NCI-H2107 treated with DMSO at 0.1 percent for 48 hours (cell line): ENCODE data around the gene TSPAN18.

Experiments used
- DNase-seq: peaks from one replicate; lab custom pipeline; 2025; ENCODE audit not compliant: unreplicated experiment; lab: John Stamatoyannopoulos, UW

Gene TSPAN18

DNA sequence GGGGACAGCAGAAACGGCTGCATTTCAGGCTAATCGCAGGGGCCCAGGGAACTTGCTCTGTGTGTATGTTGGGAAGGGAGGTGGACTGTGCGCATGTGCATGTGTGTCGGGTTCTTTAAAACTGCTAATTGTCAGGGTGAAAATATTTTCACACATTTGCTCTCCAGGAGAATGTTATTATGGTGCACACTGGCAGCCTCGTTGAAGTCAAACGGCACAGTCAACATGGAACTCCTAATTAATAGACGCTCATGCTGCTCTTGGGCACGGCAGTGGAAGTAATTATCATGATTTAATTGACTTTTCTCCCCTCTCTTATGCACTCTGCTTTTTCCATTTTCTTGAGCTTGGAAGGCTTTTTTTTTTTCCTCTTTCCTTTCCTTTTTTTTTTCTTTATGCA lies 92.6 kb downstream of the TSPAN18 start:
- no peak for DNase-seq

DNA sequence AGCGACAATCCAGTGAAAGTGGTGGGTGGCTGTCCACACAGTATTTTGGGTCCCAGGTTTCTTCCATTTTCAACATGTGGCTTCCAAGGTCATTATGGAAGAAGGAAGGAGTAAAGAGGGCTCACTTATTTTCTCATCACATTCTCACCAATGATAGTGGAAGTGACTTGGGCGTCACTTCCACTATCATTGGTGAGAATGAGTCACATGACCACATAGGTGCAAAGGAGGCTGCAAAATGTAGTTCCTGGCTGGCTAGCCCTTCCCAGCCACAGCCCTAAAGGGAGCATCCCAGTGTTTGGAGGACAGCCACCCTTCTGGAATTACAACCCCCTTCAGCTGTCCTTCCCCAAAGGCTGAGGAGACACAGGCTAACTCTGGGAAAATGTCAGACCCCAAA lies 95.6 kb downstream of the TSPAN18 start:
- no peak for DNase-seq

DNA sequence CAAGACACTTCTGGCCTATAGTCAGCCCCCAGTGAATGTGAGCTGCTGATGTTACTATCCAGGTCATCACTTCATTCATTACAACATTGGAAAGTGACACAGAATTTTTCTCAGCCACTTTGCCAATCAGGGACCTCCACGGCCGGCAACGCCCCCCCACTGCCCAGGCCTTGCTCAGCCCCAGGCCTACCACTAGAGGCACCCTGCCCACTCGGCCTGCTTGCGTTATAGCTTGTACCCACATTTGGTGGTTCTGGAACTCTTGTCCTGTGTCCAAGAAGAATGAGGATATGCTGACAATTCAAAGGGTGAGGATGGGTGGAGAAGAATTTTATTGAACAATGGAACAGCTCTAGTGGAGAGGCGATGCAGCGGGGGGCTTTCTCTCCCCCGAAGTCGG lies 96.2 kb downstream of the TSPAN18 start:
- no peak for DNase-seq

DNA sequence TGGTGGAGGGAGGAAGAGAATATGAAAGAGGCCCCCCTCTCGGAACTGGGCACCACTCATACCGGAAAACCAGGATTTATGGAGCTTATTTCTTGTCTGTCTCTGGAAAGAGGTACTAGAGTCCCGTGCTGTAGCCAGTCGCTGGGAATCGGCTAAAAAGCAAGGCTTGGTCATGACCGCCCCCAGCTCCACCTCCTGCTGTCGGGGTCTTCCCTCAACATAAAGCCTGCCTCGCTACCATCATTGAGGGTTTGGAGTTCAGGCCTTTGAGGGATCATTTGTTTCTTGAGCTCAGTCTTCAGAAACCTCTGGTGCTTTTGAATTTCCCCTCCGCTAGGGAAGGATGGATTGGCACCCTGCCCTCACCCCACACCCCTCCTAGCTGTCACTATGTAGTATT lies 97.1 kb downstream of the TSPAN18 start:
- DNase-seq = no peak

DNA sequence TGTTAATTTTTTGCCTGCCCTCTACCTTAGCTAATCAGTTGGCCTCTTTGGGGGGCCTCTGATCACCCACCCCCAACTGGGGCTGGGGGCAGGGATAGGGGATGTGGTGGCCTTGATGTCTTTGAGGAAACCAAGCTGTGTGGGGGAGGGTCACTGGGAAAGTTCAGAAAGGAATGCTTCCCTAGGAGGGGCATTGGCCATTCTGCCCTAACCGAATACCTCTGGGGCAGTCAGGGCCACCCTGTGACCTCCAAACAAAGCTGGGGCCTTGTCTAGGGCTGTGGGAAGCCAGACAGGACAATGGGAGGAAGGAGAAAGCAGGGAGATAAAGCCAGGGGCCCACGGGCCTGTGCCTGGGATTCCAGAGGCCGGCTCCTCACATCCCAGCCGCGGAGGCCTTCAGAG lies 97.5 kb downstream of the TSPAN18 start:
- no peak for DNase-seq

DNA sequence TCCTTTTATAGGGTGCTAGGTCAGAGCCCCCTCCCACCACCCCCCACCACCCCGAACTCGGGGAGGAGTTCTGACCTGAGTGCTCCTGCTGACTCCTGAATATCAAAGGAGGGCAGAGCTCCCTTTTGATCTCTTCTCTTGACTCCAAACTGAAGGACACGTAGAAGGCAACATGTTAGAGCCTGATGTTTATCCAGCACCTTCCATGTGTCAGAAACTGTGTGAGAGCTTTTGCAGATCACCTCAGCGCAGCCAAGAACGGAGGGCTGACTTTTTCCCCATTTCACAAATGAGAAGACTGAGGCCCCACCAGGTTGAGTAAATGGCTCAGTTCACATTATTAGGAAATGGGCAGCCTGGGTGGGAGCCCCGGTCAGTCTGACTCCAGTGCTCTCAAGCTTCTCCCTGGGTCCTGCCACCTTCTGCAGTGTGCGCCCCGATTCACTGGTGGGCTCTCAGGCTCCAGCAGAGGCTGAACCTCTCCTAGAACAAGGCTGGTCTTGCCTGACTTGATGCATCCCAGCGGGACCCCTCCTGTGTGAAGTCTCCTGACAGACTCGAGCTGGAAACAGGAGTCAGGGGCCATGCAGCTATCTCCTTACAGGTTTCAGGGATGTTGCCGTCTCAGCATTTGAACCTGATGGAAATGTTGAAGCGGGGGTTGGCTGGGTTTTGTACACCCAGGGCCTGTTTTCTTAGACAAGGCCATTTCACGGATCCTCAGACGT lies 98.5 kb downstream of the TSPAN18 start:
- no peak for DNase-seq

DNA sequence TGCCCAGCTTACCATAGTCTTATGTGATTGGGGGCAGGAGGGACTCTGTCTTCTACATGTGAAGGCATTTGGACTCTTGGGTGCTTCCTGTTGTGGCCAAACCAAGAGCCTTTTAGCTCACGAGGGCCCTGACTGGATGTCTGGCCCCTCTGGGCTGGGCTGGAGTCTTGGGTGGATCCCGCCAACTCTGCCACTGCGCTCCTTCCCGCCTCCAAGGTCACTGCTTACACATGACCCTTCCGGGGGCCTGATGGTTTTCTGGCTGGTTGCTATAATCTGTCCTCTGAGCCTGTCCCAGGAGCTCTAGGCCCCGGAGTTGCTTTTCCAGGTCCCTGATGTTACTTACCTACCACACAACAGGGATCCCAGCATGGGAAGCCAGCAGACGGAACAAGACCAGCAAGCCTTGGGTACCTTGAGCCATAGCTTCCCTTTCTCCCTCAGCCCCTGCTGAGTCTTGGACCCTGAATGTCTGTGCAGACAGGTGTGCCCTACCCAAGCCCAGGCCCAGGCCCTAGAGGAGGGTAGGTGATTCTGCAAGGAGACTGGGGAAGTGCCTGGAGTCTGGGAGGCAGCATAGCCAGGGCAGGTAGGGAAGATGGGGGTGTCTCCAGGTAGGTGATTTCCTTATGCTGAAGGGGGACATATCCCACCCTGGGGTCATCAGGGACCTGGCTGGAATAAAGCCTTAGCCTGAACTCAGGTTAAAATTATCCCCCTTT lies 100.3 kb downstream of the TSPAN18 start:
- DNase-seq = no peak

DNA sequence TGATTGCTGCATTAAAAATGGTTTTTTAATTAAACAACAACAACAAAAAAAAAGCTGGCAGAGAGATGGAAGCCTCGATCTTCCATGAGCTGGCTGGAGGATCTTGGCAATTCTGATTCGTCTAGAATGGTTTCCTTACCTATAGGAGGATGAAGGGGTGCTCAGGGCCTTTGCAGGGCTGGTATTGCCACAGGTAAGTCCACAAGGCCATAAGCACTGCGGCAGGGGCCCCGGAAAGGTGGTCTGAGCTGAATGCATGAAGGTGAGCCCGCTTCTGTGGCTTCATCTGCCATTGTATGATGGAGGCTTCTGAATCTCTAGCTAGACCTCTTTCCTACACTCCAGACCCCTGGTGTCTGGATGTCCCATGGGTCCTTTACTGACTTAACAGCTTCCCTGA lies 101.5 kb downstream of the TSPAN18 start:
- DNase-seq = no peak

DNA sequence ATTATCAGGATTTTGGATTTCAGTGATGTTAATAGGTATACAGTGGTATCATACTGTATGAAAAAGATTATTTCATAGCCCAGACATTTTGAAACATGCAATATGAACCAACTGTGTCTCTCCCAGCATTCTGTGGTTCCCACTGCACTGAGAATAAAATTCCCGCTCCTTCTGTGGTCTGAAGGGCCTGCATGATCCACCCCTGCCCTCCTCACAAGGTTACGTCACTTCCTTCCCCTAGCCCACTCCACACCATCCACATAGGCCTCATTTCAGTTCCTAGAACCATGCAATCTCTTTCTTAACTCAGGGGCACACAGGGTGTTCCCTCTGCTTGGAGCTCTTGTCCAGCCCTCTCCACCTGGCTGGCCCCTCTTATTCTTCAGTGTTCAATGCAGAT lies 103.1 kb downstream of the TSPAN18 start:
- no peak for DNase-seq

DNA sequence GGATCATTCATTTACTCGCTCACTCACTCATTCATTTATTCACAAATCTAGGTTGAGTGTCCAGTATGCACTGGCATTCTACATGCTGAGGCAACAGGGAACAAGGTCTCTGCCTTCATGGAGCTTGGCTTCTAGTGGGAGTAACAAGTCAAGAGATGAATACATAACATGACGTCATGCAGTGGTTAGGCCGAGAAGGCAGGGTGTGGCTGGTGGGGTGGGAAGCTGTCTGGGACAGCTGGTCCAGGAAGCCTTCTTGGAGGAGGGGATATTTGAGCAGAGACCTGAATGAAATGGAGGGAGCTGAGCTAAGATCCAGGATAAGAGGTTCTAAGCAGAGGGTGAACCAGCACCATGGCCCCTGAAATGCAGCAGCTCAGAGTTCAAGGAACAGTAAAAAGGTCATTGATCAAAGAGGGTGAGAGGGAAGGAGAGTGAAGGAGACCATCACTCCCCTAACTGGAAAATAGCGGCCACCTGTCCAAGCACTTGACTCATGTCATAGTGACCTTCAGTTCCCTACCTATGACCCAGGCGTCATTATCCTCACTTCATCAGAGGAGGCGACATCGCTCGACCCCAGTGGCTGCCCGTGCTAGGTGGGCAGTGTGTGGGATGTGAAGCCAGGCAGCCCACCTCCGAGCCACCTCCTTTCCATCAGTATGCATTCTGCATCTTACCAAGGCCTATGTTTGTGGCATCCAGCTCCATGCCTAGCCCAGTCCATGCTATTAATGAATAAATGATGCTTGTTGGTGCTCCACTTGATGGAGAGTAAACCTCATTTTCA lies 105.0 kb downstream of the TSPAN18 start:
- no peak for DNase-seq

DNA sequence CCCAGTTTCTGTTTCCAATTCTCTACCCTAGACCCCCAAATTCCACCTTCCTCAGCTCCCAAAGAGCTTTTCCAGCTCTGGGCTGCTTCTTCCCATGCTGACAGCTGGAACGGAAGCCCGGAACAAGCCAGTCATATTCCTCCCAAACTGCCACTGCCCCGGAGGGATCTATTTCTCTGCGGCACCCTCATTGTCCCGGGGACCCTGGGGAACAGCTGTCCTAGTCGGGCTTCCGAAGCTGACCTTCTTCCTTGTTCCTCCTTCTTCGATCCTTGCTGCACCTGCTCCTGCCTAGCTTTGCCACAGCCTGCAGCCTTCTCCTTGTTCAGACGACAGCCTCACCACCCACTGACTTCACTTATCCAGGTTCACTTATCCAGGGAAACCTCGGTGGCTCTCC lies 105.7 kb downstream of the TSPAN18 start:
- DNase-seq = no peak

DNA sequence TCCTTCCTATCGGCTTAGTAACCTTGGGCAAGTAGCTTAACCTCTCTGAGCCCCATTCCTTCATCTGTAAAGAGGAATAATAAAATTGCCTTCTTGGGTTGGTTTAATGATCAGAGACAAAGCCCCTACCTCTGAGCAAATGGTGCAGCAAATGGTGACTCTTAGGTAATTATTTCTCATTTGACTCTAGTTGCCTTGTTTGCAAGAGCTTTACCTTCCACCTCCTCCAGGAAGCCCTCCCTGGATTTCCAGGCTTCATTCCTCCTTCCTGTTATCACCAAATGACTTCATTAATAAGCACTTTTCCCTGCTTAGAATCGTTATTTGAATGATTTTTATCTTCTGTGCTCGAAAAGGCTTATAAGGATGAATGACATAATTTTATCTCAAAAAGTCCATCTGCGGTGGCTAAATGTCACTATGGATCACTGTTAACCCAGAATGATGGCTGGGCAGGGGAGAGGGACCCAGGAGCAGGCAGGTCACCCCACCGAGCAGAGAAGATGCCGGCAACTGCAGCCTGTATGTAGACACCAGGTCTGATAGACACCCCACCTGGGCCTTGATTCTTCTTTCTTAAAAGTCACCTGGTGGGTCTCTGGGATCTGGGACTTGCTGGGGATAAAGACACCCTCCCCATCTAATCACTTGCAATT lies 106.6 kb downstream of the TSPAN18 start:
- DNase-seq = no peak

DNA sequence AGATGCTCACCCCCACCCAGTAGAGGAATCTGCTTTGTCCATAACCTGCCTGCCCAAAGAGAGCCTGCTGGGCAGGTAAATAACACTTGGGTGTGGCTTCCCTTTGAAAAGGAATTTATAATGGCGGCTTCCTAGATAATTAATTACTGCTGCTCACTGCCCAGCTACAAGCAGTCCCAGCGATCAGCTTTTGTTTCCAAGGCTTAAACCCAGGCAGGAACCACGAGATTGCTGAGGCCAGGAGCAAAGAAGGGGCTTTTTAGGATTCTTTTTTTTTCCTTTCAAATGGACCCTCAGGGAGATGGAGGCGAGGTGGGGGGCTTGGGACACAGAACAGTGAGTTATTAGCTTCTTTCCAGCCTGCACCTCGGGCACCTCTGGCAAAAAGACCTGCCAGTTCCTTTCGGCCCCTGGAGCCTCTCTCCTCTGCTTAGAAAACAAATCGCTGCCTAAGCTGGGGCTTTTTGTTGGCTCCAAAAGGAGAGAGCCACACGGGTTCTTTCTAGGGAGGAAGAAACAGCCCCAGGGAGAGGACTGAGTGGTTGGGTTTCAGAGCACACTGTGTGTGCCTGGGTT lies 107.2 kb downstream of the TSPAN18 start:
- no peak for DNase-seq

DNA sequence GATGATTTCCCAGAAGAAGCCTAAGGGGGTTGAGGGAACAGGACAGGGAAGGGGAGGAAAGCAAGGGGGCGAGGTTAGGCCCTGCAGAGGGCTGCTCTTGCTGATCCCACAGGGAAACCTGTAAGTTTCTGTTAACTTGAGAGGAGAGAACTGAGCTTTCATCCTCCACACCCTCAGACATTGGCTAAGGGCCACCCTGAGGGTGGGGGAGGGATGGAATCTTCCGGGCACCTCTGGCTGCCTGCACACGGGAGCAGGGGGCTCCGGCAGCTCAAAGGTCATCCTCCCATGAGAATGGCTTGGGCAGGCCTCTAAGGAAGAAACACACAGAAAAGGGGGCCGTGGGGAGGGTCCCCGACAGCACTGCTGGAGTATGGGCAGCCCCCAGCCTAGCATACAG lies 108.1 kb downstream of the TSPAN18 start:
- DNase-seq = no peak

DNA sequence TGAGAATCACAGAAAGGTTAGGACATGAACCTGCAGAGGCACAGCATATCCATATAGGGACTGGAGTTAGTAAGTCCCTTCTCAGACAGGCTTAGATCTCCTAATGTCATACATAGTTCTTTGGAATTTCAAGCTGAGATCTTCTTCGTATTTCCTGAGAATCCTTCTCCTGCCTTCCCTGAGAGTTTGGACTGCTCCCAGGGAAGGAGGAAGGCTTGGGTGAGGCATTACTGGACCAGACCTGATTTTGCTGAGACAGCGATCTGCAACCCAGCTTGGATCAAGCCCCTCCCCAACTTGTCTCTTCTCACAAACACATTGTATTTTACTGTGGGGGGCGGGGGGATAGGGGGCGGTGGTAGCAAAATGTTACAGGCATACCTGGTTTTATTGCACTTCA lies 108.5 kb downstream of the TSPAN18 start:
- DNase-seq = no peak

DNA sequence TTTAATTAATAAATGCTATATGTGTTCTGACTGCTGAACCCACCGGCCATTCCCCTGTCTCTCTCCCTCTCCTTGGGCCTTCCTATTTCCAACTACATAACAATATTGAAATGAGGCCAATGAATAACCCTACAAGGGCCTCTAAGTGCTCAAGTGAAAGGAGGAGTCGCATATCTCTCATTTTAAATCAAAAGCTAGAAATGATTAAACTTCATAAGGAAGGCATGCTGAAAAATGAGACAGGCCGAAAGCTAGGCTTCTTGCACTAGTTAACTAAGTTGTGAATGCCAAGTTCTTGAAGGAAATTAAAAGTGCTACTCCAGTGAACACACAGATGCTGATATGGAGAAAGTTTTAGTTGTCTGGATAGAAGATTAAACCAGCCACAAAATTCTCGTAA lies 109.2 kb downstream of the TSPAN18 start:
- DNase-seq = no peak

DNA sequence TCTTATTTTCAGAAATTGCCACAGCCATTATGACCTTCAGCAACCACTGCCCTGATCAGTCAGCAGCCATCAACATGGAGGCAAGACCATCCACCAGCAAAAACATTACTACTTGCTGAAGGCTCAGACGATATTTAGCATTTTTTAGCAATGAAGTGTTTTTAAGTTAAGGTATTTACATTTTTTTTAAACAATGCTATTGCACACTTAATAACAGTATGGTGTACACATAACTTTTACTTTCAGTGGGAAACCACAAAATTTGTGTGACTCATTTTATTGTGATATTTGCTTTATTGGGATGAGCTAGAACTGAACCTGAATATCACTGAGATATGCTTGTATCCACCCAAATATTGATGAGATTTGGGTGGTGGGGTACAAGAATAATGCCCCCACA lies 110.9 kb downstream of the TSPAN18 start:
- DNase-seq = no peak

DNA sequence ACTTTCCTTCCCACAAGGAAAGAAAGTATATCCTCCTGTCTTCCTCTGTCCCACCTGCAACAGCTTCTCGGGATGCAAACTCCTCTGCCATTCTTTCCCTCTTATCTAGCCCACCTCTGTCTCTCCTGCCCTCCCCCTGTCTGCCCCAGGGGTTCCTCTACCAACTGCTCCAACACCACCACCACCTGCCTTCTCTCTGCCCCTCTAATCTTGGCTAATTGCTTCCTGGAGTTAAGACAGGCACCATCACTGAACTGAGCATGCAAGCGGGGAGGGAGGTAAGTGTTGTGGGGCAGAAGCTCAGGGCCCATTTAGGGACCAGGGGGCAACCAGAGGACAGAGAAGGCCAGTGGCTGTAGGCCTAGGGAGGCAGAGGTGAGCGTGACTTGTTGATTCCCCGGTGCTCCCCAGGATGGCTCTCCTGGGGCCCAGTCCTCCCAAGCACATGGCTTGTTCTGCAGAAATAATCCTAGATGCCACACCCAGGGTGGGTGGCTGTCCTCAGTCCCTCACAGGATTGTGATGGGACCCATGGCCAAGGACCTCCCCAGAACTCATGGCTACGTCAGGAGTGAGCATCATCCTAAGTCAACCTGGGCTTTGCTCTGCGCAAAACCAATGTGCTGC lies 112.8 kb downstream of the TSPAN18 start:
- no peak for DNase-seq

DNA sequence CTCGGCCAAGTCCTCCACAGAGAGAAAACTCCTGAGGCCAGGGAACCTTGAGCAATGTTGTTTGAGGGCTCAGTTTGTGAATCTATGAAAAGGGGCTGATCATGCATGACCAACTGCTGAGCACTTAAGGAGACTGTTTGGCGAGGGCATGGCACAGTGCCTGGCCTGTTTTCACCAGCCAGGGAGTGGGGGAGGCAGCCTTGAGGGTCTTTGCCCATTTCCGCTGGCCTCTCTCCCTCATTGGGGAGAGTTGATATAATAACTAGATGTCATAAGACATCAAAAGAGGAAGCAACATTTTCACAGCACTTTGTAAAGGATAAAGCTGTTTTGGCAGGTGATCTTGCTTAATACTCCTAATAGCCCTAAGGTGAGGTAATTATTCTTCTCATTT lies 113.3 kb downstream of the TSPAN18 start:
- no peak for DNase-seq

DNA sequence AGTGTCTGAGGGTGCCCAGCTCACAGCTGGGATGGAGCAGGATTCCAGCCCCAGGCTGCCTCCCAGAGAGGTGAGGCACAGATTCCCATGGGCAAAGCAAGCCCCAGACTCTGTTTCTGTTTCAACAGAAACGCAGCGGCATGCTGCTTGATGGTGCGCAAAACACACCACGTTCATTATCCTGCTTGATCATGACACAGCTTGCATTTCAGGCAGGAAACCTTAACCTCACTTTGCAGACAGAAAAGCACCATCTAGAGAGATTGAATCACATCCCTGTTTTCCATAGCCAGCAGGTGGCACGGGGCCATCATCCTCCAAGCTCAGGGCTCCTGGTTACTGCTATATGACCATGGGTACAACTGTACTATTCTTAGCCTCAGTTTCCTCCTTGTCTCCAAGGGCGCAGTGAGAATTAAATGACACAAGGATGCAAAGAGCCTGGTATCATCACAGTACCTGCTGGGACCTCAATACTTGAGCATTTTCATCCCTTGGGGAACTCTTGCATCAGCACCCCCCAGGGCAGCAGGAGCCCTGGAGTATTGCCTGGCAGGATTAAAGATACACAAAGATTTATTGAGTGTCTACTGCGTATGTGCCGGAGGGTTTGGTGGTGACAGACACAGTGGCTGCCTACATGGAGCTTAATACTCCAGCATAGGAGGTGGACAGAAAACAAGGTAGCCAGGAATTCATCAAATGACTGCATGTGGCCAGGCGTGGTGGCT lies 113.9 kb downstream of the TSPAN18 start:
- no peak for DNase-seq
